Measurements from ENCODE around the gene CFAP299. TPM values are rescaled to one million over a fixed set of nuclear protein-coding genes. Genes with fewer than 3 reads are reported as not detected.

The CFAP299 gene
- total RNA-seq, 1 donor = 2.5 TPM

DNA sequence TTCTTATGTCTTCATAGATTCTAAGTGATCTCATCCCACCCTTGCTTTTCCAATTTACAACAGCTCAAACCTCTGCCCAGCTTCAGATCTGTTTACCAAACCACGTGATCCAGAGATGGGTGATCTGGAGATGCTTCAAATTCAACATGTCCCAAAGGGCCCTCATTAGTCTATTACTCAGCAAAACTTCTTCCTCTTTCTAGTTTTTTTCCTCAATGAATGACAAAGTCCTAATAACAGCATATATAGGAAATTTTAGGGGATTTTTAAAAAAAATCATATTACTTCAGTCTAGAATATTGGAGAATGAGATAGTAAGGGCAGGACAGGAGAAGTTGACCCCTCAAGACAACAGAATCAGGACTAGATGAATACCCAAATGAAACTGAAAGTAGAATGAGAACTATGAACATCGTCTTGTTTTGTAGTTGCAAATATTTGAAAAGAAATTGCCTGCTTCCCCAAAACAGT, 127.1 kb downstream of the CFAP299 start:
- DNase-seq (ENCODE audit: insufficient read length, low spot score, missing footprints) = no peak

DNA sequence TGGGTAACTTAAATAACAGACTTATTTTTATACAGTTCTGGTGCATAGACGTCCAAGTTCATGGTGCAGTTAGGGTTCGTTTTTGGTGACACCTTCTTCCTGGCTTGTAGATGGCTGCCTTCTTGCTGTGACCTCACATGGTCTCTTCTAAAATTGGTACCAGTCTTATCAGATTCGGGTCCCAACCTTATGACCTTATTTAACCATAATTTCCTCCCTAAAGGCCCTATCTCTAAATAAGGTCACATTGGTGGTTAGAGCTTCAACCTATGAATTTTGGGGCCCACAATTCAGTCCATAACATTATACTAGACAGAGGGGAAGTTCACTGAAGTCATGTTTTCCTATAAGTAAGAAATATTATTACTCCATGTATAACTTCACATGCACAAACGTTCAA, 128.0 kb downstream of the CFAP299 start:
- Histone ChIP-seq H3K9me3 (ENCODE audit: low read depth, low read length) (no peaks in the 10 kb centered on the region), H3K4me1 (ENCODE audit: insufficient read depth, low read length) (peaks cover 5% of the 10 kb centered on the region), H3K4me2 (ENCODE audit: insufficient read depth, low read length) (peak overlapping the region; percentile 79), H3K27ac (ENCODE audit: low read depth, low read length) (no peak overlapping the region), H3K36me3 (ENCODE audit: insufficient read depth, low read length) (no peaks in the 10 kb centered on the region), H2AFZ (ENCODE audit: low read length) (no peak overlapping the region), H3K27me3 (ENCODE audit: insufficient read depth, low read length) (no peaks in the 10 kb centered on the region), H3K4me3 (ENCODE audit: insufficient read depth, low read length) (no peak overlapping the region), H4K20me1 (ENCODE audit: insufficient read depth, low read length) (no peaks in the 10 kb centered on the region), H3K79me2 (ENCODE audit: insufficient read depth, low read length) (no peaks in the 10 kb centered on the region)
- TF ChIP-seq, protein P1, sequence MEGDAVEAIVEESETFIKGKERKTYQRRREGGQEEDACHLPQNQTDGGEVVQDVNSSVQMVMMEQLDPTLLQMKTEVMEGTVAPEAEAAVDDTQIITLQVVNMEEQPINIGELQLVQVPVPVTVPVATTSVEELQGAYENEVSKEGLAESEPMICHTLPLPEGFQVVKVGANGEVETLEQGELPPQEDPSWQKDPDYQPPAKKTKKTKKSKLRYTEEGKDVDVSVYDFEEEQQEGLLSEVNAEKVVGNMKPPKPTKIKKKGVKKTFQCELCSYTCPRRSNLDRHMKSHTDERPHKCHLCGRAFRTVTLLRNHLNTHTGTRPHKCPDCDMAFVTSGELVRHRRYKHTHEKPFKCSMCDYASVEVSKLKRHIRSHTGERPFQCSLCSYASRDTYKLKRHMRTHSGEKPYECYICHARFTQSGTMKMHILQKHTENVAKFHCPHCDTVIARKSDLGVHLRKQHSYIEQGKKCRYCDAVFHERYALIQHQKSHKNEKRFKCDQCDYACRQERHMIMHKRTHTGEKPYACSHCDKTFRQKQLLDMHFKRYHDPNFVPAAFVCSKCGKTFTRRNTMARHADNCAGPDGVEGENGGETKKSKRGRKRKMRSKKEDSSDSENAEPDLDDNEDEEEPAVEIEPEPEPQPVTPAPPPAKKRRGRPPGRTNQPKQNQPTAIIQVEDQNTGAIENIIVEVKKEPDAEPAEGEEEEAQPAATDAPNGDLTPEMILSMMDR (IDR thresholded peaks at IDR 0.05; ENCODE audit: extremely low read depth, low read depth, low read length) = no peak
- DNase-seq (ENCODE audit: insufficient read length, low spot score, missing footprints) = no peak

More for the DNA sequence above, 127.1 kb downstream of the CFAP299 start:
- Histone ChIP-seq H3K4me2 (ENCODE audit: insufficient read depth, low read length) (peak overlapping the region; percentile 79), H3K79me2 (ENCODE audit: insufficient read depth, low read length) (no peaks in the 10 kb centered on the region), H3K4me1 (ENCODE audit: insufficient read depth, low read length) (peaks cover 5% of the 10 kb centered on the region), H3K4me3 (ENCODE audit: insufficient read depth, low read length) (peak overlapping the region; percentile 63), H3K27me3 (ENCODE audit: insufficient read depth, low read length) (no peaks in the 10 kb centered on the region), H3K9me3 (ENCODE audit: low read depth, low read length) (no peaks in the 10 kb centered on the region), H2AFZ (ENCODE audit: low read length) (peak overlapping the region; percentile 27), H3K36me3 (ENCODE audit: insufficient read depth, low read length) (no peaks in the 10 kb centered on the region), H3K27ac (ENCODE audit: low read depth, low read length) (peak overlapping the region; percentile 24), H4K20me1 (ENCODE audit: insufficient read depth, low read length) (no peaks in the 10 kb centered on the region)
- TF ChIP-seq, protein P1 (IDR thresholded peaks at IDR 0.05; ENCODE audit: extremely low read depth, low read depth, low read length) = no peak

DNA sequence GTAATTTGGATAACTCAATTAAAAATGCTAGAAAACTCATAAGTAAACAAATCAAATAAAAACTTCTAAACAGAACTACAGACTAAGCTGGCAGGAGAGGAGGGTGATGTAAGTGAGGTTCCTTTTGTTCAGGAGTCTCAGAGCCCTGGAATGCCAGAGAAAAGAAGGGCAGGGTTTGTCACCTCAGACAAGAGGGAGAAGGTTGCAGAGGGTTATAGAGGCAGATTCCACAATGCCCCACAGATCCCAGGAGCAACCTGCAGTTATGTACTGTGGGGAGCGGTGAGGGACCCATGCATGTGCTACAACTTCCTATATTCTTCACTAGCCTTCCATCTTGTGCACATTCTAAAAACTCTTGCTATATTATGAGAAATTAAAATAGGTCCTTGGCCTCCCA, 129.7 kb downstream of the CFAP299 start:
- no peaks in the 10 kb centered on the region for H3K9me3 ChIP-seq (ENCODE audit: low read depth, low read length)
- no peak overlapping the region for H2AFZ ChIP-seq (ENCODE audit: low read length)
- H3K79me2 ChIP-seq (ENCODE audit: insufficient read depth, low read length) = no peaks in the 10 kb centered on the region
- no peak overlapping the region for H3K27ac ChIP-seq (ENCODE audit: low read depth, low read length)
- no peak overlapping the region for H3K4me3 ChIP-seq (ENCODE audit: insufficient read depth, low read length)
- no peak overlapping the region for H3K4me2 ChIP-seq (ENCODE audit: insufficient read depth, low read length)
- no peaks in the 10 kb centered on the region for H4K20me1 ChIP-seq (ENCODE audit: insufficient read depth, low read length)
- H3K36me3 ChIP-seq (ENCODE audit: insufficient read depth, low read length) = no peaks in the 10 kb centered on the region
- DNase-seq (ENCODE audit: insufficient read length, low spot score, missing footprints) = no peak
- H3K4me1 ChIP-seq (ENCODE audit: insufficient read depth, low read length) = peaks cover 5% of the 10 kb centered on the region
- H3K27me3 ChIP-seq (ENCODE audit: insufficient read depth, low read length) = no peaks in the 10 kb centered on the region
- TF ChIP-seq, protein P1 (IDR thresholded peaks at IDR 0.05; ENCODE audit: extremely low read depth, low read depth, low read length) = no peak

DNA sequence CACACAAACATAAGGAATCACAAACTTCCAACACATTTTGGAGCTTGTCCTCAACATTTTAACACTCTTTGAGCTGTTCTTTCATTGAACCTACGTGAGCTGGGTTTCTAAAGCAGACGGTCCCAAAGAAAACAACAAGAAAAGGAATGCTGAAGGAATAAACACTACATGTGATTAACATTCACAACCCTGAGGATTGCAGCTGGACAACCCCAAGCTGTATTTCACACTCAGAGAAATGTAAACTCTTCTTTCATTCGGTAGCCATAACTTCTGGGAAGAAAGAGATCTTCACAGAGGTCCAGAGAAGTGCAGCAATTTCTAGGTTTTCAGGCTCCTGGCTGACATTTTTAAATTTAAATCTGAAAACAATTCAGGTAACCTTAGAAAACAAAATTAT, 130.2 kb downstream of the CFAP299 start:
- Histone ChIP-seq H2AFZ (ENCODE audit: low read length) (no peak overlapping the region), H4K20me1 (ENCODE audit: insufficient read depth, low read length) (no peaks in the 10 kb centered on the region), H3K36me3 (ENCODE audit: insufficient read depth, low read length) (no peaks in the 10 kb centered on the region), H3K4me2 (ENCODE audit: insufficient read depth, low read length) (no peak overlapping the region), H3K27ac (ENCODE audit: low read depth, low read length) (no peak overlapping the region), H3K79me2 (ENCODE audit: insufficient read depth, low read length) (no peaks in the 10 kb centered on the region), H3K4me3 (ENCODE audit: insufficient read depth, low read length) (no peak overlapping the region), H3K4me1 (ENCODE audit: insufficient read depth, low read length) (peaks cover 5% of the 10 kb centered on the region), H3K27me3 (ENCODE audit: insufficient read depth, low read length) (no peaks in the 10 kb centered on the region), H3K9me3 (ENCODE audit: low read depth, low read length) (no peaks in the 10 kb centered on the region)
- DNase-seq (ENCODE audit: insufficient read length, low spot score, missing footprints) = no peak
- TF ChIP-seq, protein P1 (IDR thresholded peaks at IDR 0.05; ENCODE audit: extremely low read depth, low read depth, low read length) = no peak
